Suprapubic skin (tissue), 4 donors: ENCODE measurements around the gene CPNE7.

Source experiments
- POLR2A ChIP-seq, 2 donors: fragments of 450-650 bp; IDR thresholded peaks; one replicate each; pipeline ENCODE4 v1.6.1; 2017; ENCODE audit warnings: antibody characterized with exemption in 2 of 2, mild to moderate bottlenecking in 2 of 2, moderate library complexity in 2 of 2
- POLR2AphosphoS5 ChIP-seq, 3 donors: sonication (generic); formaldehyde crosslinking; IDR thresholded peaks; one replicate each; pipeline ENCODE4 v1.6.1; 2017; ENCODE audit warnings: antibody characterized with exemption in 3 of 3
- TF ChIP-seq, protein P1 (sequence below), 2 donors: fragments of 200-600 bp in 1 of 2; fragments of 450-650 bp in 1 of 2; sonication (generic) in 1 of 2; IDR thresholded peaks; one replicate each; pipeline ENCODE4 v1.5.1; 2016 to 2019; ENCODE audit warnings: antibody characterized with exemption in 2 of 2, mild to moderate bottlenecking in 1 of 2, moderate library complexity in 1 of 2

- TF ChIP-seq, protein P1, sequence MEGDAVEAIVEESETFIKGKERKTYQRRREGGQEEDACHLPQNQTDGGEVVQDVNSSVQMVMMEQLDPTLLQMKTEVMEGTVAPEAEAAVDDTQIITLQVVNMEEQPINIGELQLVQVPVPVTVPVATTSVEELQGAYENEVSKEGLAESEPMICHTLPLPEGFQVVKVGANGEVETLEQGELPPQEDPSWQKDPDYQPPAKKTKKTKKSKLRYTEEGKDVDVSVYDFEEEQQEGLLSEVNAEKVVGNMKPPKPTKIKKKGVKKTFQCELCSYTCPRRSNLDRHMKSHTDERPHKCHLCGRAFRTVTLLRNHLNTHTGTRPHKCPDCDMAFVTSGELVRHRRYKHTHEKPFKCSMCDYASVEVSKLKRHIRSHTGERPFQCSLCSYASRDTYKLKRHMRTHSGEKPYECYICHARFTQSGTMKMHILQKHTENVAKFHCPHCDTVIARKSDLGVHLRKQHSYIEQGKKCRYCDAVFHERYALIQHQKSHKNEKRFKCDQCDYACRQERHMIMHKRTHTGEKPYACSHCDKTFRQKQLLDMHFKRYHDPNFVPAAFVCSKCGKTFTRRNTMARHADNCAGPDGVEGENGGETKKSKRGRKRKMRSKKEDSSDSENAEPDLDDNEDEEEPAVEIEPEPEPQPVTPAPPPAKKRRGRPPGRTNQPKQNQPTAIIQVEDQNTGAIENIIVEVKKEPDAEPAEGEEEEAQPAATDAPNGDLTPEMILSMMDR (IDR thresholded peaks at IDR 0.05), result no peak
- TF ChIP-seq POLR2AphosphoS5 (IDR thresholded peaks at IDR 0.05) (no peak), POLR2A (IDR thresholded peaks at IDR 0.05) (no peak)
Measured at GRCh38 chr16:89544713-89545043, 30.9 kb upstream of the CPNE7 start.
